IPS-NIHi11 (cell line): Measurements from ENCODE around the gene PAK1.

Experiments used
- DNase-seq: peaks from one replicate; pipeline ENCODE4 v3.0.0; 2012; ENCODE audit warnings: mixed read lengths, low spot score

The PAK1 gene

DNA sequence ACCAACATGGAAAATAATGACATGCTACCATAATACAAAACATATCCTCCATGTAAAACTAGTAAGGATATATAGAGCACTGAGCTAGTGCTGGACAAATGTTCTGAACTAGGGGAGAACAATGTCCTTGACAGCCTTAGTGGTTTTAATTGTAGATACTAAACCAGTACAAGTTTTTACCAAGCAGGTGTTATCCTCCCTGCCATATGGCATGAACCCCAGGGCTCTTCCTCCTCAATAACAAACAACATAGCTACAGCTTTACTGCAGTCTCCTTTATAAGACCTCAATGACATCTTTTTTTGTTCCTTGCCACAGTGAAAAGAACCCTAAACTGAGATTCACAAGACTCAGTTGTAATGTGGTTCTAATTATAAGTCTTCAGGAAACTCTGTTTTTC is 102.2 kb downstream of the PAK1 start:
- no peak for DNase-seq

DNA sequence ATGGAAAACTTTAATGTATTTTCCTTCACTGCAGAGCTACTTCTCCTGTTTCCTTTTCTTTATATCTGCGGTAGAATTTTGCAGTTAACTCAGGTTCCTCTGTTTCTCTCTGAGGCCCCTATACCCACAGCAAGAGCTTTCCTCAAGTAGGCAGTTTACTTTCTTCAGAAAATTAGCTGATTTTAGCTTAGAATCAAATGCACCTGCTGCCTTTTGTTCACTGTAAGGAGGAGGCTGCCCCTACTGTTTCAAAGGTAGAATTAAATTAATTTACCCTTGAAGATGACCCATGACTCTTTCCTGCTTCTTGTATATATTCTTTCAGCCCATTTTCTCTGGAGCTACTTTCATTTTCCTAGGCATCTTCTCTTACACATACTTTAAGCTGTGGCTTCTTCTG is 103.7 kb downstream of the PAK1 start:
- no peak for DNase-seq

DNA sequence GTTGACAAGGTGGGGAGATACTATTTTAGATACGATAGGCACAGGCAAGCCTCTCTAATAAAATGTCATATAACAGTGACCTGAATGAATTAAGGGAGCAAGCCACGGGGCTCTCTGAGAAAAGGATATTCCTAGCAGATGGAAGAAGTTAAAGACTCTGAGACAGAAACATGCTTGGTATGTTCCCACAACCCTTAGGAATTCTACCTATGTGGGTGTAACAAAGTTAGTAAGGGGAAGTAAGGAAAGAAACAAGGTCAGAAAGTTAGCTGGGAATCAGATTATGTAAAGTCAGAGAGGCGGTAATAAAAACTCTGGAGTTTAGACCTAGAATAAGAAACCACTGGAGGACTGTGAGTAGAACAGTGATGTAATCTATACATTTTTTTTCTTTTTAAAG is 112.7 kb downstream of the PAK1 start:
- DNase-seq = peak; percentile 19

DNA sequence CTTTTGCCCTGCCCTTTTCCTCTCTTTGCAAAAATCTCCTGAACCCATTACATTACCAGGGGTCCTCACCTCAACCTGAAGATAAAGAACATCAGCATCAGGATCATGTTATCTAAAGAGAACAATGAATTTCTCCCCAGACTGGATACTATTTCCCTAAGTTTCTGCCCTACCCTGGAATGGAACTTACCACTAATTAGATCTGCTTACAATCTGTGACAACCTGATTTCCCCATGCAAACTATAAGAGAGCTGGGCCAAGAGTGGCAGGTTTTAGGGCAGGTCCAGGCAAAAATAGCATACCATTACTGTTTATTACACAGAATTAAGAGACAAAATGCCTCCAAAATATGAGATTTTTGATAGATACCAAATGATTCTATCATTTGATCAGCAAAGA is 114.4 kb downstream of the PAK1 start:
- no peak for DNase-seq

DNA sequence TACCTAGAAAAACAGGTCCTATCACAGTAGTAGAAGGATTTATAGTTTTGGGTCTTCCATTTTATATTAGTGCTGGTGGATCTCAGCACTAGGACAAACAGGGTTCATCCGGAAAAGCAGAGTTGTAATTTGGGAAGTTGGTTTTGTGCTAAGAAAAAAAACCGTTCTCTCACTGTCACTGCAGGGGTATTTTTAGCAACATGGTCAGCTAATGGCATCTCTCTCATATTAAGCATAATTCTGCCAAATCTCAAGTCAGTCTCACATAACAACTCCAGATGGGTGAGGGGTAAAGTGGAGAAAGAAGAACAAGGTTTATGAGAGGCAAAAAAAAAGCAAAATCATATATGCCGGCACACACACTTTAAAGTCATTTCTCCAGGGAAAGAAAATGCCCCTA is 120.8 kb downstream of the PAK1 start:
- no peak for DNase-seq

DNA sequence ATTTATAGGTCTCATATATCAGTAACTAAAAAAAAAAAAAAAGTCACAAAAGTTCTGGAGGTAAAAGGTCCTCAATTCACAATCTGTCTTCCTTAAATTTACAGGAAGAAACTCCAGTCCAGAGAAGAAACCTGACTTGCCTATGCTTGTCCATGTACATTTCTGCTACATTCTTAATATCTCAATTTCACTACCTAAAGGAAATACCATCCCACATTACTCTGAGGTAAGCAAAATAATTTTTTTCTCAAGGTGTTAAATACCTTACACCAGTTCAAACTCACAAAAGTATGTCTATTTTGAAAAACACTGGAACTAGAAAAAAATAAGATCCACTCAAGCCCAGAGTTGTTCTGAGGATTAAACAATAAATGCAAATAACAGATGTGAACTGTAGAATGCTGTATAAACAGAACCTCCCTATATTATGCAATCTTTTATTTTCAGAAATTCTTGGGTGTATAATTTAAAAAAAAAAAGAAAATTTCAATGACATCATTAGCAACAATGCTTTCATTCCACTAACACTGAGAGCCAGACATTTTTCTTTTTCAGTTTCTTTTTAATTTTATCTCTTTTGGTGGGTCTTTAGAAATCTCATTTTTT is 122.5 kb downstream of the PAK1 start:
- no peak for DNase-seq

DNA sequence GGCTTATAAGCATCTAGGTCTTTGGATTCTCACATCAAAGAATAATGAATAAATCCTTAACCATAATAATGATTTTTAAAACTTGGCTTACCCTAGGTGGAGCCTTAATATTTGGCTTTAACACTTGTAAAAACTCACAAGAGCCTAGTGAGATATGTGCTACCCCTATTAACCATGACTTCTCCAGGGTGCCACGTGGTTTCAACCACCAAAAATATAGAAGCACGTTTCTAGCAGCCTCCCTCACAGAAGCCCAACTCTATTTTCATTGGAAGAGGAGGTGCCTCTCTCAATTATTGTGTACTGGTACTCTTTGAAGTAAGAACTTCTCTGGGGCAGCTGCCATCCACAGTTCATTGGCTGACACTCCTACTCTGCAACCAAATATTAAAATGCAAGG is 125.9 kb downstream of the PAK1 start:
- no peak for DNase-seq

DNA sequence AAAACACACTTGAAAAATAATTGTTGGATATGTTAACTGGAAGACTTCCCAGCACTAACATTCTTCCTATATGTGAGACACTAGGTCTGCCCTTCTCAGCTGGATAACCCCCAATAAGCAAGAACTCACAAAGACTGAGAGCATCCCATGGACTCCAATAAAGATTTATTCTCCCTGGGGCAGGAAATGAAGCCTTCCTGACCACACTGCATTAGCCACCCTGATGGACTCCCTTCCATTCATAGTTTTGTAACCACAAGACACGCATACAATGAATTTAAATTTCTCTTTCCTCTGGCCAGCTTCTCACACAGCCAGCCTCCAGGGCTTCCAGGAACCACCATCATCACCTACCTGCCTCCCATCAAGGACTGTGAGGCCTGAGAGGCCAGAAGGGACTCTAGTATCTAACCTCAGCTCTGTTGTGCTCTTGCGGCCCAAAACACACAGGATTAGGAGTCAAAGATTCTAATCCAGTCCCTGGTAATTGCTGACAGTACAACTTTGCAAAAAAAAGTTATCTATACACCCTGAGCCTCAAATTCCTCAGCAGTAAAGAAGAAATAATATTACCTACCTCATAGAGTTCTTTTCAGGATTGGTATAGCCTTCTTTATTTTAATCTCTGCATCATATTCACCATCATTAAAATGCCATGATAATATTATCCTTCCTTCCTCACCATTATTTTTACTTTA is 126.8 kb downstream of the PAK1 start:
- no peak for DNase-seq

DNA sequence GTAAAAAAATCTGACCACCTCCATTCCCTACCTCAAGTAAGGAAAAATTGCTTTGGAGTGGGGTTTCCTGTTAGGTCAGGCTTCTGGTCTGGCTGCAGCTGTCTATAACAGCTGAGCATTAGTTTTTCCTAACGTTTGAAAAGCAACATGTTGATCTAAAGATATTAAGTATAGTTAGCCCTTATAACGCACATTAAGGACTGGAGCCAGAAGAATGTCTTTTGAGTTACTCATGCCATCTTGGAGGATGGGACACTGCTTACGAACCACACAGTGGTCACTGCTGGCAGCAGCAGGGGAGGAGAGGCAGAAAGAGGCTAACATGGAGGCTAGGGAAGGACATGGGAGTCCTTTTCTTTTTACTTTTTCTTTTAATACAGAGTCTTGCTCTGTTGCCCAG is 128.3 kb downstream of the PAK1 start:
- no peak for DNase-seq

DNA sequence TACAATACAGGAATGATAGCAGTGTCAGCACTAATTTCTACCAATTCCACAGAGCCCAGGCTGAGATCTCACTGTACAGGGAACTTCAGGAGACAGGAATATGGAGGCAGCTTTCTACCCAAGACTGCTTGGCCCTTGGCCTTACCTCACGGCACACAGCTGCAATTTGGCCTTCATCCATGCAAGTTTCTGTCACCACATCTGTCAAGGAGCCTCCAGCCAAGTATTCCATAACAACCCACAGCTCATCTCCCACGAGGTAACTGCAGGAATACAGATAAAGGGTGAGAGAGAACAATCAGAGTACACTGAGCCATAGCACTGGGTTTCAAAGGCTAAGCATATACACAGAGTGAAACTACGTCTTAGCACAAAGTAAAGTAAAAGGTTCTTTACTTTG is 133.4 kb downstream of the PAK1 start:
- no peak for DNase-seq

DNA sequence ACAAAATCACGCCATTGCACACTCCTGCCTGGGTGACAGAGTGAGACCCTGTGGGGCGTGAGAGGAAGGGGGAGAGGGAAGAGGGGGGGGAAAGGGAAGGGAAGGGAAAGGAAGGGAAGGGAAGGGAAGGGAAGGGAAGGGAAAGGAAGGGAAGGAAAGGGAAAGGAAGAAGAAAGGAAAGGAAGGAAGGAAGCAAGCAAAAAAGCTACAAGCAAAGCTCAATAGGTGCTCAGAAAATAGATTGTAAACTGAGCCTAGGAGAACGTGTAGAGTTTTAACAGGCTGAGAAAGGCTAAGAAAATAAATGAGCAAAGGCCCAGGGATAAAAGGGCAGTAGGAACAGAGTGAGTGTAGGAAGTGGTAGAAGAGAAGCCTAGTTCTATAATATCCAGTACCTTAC is 141.6 kb downstream of the PAK1 start:
- DNase-seq = no peak

DNA sequence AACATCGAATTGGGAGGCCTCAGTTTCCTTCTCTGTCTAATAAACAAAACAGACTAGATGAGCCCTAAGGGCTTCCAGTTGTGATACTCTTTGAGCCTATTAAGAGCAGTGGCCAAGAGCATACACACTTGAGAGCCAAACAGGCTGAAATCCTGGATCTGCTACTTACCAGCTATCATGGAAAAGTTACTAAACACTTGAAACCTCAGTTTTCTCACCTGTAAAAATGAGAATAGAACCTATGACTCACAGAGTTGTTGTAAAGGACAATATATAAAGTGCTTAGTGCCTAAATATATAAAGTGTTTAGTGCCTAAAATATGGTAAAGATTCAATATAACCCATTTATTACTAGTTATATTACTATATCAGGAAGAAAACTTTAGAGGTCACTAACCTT is 148.7 kb downstream of the PAK1 start:
- no peak for DNase-seq

DNA sequence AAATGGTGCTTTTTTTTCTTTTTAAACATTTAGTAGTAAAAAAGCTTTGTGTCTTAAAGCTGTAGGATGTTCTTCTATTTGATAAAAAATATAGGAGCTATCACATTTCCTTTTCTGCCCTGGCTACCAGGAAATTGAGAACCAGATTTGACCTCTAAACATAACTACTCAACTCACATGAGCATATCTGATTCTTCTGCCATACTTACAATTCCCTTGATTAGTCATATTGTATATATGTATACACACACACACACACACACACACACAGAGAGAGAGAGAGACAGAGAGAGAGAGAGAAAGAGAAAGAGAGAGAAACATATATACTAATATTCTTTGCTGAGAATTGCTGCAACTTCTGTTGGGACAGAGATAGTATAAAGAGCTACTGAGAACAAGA is 149.4 kb downstream of the PAK1 start:
- no peak for DNase-seq

DNA sequence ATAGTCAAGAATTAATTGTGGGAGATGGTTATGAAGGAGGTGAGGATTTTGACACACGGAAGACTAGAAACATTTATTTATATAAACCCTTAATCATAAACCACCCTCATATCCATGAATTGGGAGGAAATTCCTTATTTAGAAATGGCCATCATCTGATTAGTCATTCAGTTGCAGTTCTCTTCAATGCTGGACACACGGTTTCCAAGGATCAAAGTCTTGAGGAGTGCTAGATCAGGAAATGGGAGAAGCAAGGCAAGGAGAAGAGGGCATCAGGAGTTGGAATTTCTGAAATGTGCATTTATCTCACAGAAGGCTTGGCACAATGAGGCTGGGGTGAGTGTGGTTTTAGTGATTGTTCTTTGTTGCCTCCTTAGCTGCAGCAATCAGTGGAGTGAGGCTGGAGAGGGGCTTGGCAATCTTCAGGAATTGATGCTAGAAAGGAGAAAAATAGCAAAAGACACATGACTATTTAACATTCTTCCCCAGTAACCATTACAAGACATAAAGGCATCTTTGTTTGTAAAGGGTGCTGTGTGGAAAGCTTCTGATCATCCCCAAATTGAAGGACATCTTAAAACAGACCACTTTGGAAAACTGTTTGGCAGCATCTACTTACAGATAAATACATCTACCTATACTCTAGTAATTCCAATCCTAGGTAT is 150.8 kb downstream of the PAK1 start:
- DNase-seq = no peak

DNA sequence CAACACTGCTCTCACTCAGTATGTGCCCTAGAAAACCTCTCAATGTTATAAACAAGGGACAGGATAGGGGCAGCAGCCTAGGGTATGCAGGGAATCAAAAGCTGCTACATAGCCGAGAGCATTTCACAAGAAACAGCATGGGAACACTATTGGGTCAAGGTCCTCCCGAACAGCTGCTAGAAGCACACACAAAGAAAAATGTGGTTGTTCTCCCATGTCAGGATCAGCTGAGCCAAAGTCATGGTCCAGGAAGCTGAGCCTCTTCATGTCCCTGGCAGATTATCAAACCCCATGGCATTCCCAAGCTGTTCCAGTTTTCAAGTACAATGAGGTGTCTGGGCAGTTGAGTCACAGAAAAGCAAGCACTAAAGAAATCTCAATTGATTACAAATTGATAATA is 151.4 kb downstream of the PAK1 start:
- DNase-seq = no peak

DNA sequence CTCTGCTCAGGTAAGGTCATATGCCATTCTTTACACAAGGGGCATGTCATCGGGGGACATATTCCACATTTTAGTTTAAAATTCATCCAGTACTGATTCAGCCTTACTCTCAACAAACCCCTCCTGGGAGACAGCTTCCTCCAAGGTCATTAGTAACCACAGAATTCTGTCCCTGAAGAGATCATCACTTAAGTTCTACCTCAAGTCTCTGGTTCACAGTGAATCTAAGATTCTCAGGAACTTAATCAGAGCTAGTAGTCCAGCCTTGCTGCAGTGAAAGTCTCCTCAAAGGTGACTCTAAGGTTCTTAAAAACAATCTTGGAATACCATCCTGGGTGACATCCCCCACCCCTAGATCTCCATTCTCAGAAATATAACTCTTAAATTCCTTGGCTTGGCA is 153.5 kb downstream of the PAK1 start:
- no peak for DNase-seq

DNA sequence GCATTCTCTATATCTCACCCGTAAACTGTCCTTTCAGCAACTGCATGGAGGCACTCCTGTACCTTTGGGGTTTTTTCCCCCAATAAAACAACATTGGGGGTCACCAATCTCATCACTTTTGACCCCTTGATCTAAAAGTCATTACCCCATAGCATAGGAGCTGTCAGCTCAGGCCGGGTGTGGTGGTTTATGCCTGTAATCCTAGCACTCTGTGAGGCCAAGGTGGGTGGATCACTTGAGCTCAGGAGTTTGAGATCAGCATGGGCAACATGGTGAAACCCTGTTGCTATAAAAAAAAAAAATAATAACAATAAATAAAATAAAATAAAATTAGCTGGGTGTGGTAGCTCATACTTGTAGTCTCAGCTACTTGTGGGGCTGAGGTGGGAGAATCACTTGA is 155.3 kb downstream of the PAK1 start:
- no peak for DNase-seq

DNA sequence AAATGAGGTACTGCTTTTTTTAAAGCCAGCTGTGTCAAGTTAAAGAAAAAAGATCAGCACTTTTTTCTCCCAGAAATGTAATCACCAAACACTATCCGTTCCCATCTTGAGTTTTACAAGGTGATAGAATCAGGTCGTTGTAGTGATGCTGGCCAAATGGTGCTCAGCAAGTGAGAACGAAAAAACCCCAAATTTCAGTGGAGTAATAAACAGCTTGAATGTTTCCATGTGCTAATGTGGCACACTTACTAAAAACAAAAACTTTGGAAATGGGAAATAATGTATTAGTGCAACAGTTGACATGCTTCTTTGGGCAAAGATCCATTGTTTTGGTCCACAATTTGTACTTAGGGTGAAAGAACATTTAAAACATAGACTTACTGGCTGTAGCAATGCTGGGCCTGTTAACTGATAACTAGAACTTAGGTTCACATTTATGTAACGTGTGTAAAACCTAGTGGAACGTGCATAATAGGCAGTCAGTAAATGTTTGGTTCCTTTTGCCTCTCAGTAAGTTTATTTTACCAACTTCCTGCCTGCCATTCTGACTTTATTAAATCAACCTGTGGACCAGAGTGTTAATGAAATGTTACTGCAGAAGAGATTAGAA is 157.1 kb downstream of the PAK1 start:
- DNase-seq = no peak

DNA sequence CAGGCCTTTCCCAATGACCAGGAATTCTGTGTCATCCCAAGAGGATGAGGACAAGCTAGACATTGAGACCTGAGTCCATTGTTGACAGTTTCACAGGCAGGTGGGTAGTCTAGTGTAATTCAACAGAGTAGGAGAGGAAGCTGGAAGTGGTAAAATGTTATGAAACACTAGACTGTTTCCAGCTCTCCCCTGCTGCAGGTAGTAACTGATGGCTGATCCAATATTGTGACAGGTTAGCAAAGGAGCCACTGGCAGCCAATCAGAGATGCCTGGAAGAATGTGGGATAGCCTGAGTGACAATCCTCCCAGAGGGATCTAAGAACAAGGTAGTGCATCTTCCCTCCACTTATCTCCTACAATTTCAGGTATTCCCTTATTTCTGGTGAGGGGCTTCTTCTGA is 161.8 kb downstream of the PAK1 start:
- no peak for DNase-seq

DNA sequence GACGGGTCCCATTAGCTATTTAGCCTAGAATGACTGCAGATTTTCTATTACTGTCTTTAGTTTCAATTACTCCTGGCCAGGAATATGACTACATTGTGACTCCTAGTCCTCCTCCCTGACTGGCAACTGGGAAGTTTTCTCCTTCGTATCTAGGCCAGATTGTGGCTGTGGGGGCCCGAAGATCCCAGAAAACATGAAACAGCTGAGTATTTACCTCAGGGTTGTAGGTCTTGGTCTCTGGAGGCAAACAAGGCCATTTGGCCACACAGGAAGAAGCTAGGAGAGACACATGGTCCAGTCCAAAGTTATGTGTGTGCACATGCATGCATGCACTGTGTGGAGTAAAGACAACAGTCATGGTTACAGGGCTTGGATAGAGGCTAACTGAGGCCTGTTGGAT is 162.2 kb downstream of the PAK1 start:
- no peak for DNase-seq

DNA sequence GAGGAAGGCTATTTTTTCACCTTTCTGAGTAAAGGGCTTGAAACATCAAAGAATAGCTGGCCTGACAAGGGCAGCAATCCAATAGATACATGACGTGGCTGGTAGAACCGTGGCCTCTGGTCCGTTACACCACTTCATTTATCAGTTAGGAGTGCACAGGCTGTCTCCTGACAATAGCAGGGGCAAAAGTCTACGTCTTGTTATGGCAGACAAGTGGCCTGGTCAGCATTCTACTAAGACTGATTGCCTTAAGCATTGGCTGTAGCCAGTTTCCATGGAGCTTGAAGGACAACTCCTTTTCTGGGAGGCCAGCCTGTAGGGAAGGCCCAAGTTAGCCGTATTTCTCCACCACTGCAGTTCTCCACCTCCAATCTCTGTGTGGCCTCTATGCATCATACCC is 163.2 kb downstream of the PAK1 start:
- DNase-seq = no peak

DNA sequence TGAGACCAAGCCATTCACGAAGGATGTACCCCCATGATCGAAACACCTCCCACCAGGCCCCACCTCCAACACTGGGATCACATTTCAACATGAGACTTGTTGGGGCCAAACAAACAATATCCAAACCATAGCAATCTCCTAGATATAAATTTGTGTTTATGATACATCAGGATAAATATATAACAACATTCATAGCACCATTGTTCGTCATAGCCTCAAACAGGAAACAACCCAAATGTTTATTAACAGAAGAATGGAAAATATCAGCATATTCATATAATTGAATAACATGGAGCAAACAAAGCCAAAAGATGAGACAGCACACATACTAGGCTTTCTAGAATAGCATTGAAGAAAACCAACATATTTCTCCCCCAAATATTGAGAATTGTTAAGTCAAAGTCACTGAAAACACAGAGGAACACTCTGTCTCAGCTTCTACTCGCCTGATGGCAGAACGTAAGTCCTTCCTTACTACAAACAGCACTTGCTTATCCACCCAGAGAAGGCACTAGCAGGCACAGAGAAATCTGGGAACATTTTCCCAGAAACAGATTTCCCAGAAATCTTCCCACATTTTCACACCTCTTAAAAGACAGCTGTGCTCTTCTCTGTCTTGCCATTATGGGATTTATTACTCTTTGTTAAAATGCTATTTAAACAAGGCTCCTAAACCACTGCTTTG is 164.4 kb downstream of the PAK1 start:
- no peak for DNase-seq

DNA sequence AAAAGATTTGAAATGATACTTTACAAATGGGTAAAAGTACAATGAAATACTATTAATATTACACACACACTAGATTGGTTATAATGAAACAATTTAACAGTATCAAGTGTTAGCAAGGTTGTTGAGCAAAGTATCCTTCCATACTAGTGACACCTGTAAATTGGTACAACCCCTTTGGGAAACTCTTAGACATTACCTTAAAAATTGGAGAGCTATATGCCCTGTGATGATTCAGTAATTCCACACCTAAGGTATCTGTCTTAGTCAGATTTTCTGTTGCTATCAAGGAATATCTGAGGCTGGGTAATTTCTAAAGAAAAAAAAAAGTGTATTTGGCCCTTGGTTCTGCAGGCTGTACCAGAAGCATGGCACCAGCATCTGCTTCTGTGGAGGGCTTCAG is 165.1 kb downstream of the PAK1 start:
- DNase-seq = no peak
